Kidney capillary endothelial cell (primary cell): Measurements from ENCODE around the gene GLTPD2.
A peak's percentile ranks its signal among the peaks of the same experiment; 100 is the strongest.
"Not testable (repeated sequence)": the region's sequence is repeated elsewhere in the genome, so short reads cannot be mapped to it uniquely, and the experiment has no call there.

Experiments
- DNase-seq: peaks from one replicate; pipeline ENCODE4 v3.0.0-alpha.2; 2018; ENCODE audit warnings: low spot score

The GLTPD2 gene

DNA sequence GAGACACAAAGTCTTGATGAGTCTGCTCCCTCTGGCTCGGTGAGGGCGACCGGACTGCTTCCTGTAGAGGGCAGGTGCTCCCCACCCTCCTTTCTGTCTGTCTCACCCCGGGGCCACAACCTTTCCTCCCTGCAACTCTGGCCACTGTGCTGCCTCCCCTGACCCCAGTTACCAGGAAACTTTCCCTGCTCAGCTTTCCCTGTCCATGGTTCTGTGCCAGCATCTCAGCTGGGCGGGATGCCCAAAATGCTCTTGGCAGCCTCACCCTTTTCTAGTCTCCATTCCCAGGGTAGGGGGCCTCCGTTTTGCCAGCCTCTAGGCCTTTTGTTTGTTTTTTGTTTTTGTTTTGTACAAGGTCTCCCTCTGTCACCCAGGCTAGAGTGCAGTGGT lies 19.6 kb downstream of the GLTPD2 start:
- DNase-seq = no peak

- no peak for DNase-seq
Measured at GRCh38 chr17:4810696-4811290, 22.0 kb downstream of the GLTPD2 start.

DNA sequence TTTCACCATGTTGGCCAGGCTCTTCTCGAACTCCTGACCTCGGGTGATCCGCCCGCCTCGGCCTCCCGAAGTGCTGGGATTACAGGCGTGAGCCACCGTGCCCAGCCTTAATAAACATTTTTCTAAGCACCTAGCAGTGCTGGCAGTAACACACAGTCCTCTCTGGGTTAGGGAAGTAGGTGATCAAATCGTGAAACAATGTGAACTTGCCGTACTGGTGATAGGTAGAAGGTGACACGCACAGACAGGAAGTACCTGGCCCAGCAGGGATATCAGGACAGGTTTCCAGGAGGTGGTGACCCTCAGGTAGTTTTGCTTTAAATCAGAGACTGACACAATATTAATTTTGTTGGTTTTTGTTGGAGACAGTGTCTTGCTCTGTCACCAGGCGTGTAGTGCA lies 22.7 kb downstream of the GLTPD2 start:
- DNase-seq = no peak

GRCh38 chr17:4812690-4813089 lies 23.9 kb downstream of the GLTPD2 start:
- DNase-seq = no peak

DNA sequence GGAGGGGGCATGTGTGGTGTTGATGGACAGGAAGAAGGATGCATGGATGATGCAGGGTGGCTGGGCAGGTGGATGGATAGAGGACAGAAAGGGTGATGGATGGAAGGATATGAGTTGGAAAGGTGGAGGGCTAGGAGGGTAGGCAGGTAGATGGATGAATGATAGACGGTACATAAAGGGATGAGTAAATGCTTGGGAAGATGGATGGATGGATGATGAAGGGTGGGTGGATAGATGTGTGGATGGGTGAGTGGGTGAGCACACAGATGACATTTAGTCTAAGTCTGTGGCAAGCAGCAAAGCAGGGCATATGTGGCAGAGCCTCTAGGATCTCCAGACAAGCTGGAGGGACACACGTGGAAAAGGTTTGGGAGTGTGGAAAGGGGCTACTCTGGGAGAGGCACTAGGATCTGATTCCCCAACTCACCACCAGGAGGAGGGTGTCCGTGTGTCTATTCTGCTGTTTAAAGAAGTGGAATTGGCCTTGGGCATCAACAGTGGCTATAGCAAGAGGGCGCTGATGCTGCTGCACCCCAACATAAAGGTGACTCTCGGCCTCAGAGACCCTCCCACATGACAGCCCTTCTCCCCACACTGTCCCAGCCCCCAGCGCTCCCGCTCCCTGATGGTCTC lies 26.4 kb downstream of the GLTPD2 start:
- no peak for DNase-seq

GRCh38 chr17:4816826-4817225 lies 28.1 kb downstream of the GLTPD2 start:
- DNase-seq = no peak

DNA sequence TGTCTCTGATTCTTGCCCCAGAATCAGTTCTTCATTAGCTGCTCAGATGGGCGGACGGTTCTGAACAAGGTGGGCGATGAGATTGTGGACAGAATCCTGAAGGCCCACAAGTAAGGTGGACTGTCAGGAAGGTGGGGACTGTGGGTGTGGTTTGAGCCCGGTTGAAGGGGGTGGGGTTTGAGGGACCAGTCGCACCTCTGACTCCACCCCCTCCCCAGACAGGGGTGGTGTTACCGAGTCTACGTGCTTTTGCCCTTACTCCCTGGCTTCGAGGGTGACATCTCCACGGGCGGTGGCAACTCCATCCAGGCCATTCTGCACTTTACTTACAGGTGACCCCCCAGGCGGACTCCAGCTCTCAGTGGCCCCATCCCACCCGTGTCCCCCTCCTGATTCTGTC lies 29.5 kb downstream of the GLTPD2 start:
- DNase-seq = no peak

- DNase-seq = no peak
Measured at GRCh38 chr17:4822835-4823234, 34.1 kb downstream of the GLTPD2 start.

DNA sequence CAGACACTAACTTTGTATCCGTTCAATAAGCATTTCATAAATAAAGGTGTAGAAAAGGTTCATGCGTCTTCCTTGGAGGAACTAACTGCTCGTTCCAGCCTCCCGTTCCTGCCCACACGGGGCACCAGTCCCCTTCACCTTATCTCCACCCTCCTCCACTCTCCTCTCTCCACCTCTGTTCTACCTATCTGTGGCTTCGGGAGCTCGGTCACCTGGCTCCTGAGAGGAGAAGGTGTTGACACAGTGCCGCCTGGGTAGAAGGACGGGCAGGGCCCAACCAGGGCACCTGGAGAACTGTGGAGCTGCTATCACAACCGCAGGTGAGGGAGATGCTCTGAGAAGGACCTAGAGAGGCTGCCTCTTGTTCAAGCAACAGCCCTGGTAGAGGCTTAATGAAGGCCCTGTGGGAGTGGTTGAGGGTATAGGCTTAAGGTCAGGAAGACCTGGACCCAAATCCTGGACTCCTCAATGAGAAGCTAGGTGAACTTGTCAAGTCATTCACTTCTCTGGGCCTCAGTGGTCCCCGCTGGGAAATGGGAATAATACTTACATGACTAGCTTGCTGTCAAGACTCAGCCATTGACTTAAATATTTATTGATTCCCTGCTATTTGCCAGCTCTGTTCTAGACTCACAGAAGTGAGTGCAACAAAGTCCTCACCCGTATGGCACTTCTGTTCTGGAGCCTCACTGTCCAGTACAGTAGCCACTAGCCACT lies 34.8 kb downstream of the GLTPD2 start:
- no peak for DNase-seq

DNA sequence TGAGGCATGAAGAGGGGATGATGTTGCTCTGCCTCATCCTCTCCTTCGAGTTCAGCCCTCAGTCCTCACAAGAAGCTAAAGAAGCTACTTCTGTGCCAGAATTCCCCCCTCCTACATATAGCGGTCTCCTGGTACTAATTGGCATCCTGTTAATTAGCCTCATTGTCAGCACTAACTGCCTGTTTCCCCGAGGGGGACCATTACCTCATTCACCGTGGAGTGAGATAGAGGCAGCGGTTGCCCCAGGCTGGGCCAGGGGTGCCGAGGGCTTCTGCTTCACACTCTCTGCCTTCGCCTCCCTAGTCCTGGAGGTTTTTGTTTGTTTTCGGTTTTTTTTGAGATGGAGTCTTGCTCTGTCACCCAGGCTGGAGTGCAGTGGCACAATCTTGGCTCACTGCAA lies 38.6 kb downstream of the GLTPD2 start:
- no peak for DNase-seq

DNA sequence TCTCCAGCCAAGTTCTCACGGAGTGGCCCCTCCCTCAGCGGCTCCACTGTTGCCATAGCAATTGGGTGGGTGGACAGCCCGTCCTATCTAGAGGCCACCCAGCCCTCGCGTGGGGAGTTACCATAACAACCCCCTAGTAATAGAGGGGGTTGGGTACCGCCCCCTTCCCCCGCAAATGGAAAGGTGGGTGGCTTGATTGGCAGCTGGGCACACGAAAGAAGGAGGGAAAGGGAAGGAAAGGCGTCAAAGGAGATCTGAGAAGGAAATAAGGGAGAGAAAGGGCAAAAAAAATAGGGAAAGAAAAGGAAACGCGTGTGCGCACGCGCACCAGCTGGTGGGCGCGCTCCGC lies 44.0 kb downstream of the GLTPD2 start:
- not testable (repeated sequence) for DNase-seq

DNA sequence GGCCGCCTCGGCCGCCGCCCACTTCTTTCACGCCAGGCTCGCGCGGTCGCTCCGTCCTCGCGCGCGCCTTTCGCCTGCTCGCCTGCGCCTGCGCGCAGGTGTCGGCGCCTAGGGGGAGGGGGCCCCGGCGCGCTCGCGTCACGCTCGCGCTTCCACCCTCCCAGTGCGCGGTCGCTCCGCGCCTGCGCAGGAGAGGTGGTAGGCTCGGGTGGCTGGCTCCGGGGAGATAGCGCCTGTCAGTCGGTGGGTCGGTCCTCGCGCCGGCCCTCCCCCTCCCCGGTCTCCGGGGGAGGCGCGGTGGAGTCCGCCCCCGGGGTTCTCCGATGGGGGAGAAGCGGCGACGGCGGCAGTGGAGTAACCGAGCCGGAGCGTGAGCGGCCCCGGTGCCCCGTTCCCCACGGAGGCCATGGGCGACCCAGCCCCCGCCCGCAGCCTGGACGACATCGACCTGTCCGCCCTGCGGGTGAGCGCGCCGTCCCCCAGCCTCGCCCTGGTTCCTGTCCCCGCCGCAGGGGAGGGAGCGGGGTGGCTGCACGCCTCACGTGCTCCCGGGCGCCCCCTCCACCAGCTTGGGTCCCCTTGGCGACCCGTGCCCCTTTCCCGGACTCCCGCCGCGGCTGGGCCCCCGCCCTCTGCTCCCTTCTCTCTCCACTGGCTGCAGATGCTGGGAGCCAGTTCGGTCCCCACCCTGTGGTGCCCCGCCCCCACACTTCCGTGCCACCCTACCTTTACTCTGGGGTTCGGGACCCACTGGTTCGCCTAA lies 44.6 kb downstream of the GLTPD2 start, which contains the start of gene MINK1:
MINK1 (plus strand) TSS at position 163 of the 763 bp plus-strand sequence; CDS start at position 407, 244 bp downstream.
- DNase-seq = peak; percentile 86

DNA sequence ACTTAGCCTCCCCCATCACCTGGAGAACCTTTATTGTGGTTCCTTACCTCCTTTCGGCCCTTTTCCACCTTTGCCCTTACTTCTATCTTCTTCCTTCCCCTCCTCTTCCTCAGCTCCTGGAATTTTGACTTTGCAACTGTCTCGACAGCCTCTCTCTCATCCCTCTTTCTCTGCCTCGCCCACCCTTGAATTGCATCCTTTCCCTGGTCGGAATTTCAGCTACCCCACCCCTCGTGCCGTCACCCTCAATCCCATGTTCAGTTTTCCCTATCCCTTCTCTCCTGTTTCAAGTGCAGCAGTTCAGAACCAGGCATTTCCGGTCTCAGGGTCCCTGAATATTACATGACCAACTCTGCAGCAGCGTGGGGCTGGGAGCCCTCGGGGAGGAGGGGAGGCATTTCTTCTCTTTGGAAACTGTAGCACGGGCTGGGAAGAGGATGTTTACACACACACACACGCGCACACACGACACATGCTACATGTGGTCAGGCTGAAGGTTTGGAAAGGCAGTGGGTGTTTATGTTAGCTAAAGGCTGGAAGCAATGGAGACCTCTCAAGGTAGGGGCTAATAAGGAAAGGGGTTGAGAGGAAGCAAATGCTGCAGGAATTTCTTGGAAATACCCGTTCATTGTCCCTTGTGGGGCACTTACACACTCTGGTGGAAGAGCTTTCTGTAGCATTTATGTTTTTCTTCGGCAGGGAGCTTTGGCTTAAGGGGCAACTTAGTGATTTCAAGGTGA lies 45.3 kb downstream of the GLTPD2 start:
- DNase-seq = no peak

DNA sequence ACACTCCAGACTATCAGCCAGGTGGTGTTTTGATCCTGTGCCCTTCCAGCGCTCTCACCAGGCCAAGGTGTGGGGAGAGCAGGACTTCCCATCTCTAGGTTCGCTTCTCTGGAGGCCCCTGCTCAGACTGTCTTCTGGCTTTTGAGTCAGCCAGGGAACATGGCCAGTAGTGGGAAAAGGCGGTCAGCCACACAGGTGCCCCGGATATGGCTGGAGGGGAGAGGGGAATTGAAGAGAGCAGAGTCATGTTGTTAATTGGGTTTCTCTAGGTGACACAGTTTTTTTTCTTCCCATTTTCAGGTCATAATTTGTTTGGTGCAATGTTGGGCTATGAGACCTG lies 45.9 kb downstream of the GLTPD2 start:
- no peak for DNase-seq

- no peak for DNase-seq
Measured at GRCh38 chr17:4836221-4836620, 47.5 kb downstream of the GLTPD2 start.

GRCh38 chr17:4837471-4838308 lies 48.9 kb downstream of the GLTPD2 start:
- no peak for DNase-seq

DNA sequence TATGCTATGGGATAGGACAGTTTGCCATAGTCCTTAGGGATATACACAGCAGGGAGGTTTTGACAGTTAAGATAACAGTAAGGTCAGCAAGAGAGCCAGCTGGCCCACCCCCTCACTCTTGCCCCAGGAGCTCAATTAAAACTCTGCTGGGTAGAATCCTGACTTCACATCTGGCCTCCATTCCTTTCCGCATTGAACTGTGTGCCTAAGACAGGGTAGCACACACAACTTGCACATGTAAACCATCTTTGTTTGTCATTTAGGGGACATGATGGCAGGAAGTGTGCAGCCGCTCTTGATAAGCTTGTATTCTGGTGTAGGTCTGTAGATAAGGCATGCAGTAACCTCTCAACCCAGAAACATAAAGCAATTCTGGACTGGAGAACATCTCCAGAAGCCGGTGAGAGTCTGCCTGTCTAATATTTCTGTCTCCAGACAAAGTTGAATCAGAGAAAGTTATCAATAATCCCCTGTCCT lies 49.6 kb downstream of the GLTPD2 start:
- DNase-seq = no peak

- DNase-seq = no peak
Measured at GRCh38 chr17:4839221-4839620, 50.5 kb downstream of the GLTPD2 start.
